DLD1 (cell line): ENCODE results near the gene LPP.

Source experiments
- in situ Hi-C: cut with HindIII; loops from 2 replicates; pipeline ENCODE4 v1.10.0; 2017; ENCODE audit warnings: low sequenced_read_pairs

Gene LPP

GRCh38 chr3:188350961-188351360, 197.0 kb downstream of the LPP start:
- in situ Hi-C loops: no loop called here

DNA sequence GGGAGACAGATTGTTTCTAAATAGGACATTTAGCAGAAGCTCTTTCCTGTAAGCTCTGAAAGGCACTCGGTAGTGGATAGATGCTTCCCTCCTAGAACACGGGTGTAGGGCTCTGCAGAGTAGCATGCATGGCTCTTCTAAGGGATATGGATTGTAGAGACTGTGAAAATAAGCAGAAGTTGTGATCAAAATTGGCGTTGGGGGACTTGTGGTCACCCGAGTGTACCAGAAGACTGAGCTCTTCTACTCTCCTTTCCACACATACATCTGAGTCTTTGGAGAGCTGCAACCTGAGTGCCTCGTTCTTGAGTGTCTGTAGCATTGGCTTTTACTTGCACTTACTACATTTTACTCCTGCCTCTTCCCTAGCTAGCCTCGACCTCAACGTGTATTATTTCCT, 197.7 kb downstream of the LPP start:
- in situ Hi-C loops: no loop called here

DNA sequence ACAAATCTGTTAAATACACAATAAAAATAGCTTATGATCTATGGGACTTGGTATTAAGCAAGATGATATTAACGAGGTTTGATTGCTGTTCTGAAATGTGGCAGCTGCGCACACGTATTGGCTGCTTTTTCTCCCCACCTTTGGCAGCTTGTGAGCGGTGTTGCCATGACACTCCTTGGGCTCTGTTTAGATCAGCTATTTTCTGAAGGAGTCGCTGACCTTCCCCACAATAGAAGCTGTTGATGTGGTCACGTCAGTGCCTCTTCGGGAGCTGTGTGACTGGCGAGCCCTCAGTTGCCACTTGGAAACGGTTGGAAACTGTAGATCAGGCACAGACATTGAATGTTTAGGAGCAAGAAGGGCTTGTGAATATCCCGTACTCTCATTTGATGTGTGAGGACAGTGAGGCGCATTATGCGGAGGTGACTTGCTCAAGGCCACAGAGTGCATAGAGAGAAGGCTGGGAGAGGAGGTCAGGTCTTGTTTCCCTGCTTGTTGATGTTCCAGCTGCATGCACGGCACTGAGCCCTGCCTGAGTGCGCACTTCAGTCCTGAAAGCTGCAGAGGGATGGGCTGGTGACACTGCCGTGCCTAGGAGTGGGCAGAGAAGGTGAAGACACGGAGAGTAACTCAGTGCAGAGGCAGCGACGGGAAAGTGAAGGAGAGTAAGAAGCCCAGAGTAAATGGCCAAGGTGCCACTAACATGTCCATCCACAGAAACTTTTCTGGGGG, 198.4 kb downstream of the LPP start:
- in situ Hi-C loops: no loop called here

- in situ Hi-C loops: no loop called here
Measured at GRCh38 chr3:188353426-188353825, 199.5 kb downstream of the LPP start.

DNA sequence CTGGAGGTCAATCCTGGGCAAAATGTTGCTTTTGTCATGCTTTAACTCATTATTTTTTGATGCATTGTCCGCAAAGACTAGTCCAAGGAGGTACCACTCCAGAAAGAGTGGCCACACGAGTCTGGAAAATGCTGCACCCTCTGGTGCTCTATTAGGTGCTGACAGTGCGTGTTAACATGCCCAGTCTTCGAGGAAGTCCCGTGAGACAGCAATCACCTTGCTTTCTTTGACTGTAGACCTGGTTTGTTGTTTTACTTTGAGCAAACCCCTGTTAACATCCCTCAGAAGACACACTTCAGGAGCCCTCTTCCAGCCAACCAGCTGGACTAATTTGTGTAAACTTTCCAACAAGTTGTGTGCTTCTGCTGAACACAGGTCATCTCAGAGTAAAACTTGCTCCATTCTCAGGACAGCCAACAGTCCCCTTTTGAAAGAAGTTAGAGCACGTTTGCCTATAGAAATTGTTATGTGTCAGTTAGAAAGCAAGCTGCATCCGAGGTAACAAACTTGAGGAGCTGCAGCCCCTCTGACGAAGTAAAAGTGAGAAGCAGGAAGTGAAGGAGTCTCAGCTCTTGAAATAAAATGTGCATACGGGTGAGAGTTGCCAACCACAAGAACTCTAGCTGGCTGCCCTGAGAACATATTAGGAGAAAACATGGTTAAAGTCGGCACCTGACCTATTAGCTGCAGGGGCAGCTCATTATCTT, 205.0 kb downstream of the LPP start:
- in situ Hi-C loops: no loop called here

DNA sequence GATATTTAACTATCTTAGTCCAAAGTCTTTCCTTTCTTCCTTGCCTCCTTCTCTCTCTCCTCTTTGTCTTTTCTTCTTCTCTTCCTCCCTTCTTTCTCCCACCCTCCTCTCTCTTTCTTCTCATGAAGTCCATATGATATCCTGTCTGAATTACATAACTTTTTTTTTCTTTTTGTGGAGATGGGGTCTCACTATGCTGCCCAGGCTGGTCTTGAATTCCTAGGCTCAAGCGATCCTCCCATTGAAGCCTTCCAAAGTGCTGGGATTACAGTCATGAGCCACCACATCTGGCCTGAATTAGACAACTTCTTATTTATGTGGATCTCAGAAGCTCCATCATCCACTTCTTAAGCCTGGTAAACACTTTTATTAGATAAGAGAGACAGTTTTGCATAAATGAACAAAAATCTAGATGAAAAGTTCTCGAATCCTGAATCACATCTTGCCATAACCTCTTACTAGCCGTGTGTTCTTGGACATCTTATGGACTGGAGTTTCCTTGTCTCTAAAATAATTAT, 206.5 kb downstream of the LPP start:
- in situ Hi-C loops: no loop called here

DNA sequence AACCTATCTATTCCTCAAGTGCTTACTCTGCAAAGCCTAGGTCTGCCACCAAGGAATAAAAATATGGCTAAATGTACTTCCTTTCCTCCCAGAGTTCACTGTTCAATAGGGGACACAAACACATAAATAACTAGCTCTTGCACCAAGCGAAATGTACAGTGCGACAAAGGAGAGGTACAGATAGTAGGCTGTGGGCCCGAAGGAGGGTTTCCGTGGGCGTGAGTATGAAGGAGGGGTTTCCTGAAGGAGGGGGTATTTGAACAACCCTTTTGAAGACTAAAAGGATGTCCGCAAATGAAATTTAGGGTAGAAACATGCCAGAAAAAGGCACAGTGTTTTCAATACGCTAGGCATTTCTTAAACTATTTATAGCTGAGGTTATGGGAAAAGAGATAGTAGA, 207.9 kb downstream of the LPP start:
- in situ Hi-C loops: no loop called here

DNA sequence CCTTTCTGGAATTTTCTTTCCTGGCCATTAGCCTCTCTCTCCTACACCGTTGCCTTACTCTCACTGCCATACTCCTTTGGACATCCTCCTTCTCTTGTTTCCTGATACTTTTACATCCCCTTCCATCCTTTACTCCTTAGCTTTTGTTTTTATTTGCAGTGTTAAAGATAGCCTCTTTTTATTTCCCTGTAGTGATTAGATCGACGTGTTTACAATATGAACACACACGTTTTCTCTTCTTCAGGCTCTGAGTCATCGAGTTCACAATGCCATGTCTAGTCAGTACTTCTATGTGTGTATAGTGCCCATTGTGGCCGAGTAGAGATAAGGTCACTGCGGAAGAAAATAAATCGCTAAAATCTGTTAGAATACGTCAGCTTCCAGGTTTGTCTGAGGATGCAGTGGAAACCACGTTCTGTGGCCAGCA, 208.5 kb downstream of the LPP start:
- in situ Hi-C loops: no loop called here

DNA sequence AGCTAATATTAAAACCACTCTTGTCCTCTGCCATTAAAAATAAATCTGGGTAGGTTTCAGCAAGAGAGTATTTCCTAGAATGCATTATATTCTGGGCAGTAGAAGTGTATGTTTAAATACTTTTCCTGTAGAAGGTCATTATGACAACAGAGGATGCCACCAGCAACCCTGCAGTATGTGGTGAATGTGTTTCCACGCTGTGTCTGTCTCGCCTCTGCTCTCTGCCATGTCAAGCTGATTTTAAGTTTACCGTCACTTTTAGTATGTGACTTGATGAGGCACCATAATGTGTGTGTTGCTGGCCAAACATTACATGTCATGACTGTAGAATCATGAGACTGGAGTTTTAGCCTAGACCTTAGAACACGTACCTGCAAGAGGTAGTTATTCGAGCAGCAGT, 211.2 kb downstream of the LPP start:
- in situ Hi-C loops: no loop called here

- in situ Hi-C loops: no loop called here
Measured at GRCh38 chr3:188365988-188366698, 212.2 kb downstream of the LPP start.

DNA sequence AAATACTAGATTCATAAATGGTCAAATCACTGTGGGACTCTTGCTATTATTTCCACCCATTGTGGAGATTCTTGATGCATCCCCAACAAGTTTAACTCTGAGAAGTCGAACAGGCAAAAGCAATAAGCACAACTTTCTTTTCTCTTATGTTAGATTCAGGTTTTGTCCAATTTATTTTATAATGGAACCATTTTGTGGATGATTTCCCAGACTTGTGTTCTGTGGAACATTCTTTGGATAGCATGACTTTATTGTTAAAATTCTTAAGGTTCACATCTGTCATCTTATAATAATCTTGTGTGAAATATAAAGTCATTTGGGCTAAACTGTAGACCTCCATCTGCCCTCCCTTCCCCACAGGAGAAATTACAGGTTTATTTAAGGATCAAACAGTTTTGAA, 213.7 kb downstream of the LPP start:
- in situ Hi-C loops: no loop called here

DNA sequence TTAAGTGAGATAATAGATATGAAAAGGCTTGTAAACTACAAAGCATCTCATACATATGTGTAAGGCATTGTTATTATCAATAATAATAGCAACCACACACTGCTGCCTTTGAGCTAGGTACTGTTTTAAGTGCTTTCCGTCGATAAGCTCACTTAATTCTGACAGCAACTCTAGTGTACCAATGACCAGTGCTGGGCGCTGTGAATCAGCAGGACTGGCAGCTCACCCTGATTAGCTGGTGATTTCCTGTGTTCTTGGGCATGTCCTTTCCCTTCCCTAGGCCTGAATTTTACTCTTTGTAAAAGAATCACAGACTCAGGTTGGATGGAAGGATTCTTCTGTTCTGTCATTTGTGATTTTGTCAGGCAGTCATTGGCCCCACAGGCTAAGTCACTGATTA, 215.6 kb downstream of the LPP start:
- in situ Hi-C loops: no loop called here

DNA sequence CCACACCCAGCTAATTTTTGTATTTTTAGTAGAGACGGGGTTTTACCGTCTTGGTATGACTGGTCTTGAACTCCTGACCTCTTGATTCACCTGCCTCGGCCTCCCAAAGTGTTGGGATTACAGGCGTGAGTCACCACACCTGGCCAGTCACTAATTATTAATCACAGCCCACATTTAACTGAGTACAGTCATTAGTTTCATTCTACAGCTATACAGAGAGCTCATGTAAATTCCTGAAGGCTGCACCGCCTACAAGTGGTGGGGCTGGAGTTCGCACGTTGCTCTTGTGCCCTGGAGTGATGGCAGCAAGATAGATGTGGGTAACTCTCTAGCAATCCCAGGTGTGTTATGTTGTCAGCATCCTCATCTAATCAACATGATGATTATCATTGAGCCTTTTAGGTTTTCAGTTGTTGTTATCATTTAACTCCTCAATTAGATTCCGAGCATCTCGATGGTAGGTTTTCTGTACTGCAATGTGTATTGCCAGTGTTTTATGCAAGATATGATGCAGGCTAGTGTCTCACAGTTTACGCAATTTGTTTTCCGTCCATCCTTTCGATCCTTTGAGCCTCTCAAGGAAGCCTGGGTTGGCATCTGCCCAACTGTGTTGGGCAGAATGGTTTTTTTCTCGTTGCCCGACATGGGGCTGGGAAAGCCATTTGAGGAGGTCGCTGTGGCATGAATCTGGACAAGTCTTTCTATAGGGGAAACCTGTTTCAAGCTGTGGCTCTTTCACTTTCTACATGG, 216.3 kb downstream of the LPP start:
- in situ Hi-C loops: no loop called here

- in situ Hi-C loops: no loop called here
Measured at GRCh38 chr3:188378786-188379185, 224.8 kb downstream of the LPP start.

DNA sequence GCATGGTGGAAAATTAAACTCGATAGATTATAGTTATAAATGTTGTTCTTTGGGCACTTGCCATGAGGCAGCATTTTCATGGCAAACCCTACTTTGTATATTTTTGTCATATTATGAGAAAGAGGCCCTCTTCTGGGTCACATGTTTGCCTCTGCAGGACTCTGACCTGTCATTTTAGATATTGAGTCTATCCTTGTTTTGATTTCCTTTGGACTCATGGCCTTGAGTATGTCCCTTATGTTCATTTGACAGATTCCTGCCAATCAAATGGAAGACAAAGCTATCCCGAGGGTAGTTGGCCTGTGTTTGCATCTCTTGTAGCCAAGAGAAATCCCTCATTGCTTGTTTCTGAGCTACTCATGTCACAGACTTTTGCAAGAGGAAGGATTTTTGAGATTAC, 226.3 kb downstream of the LPP start:
- in situ Hi-C loops: no loop called here

GRCh38 chr3:188380722-188381121, 226.8 kb downstream of the LPP start:
- in situ Hi-C loops: no loop called here

- in situ Hi-C loops: no loop called here
Measured at GRCh38 chr3:188383748-188384147, 229.8 kb downstream of the LPP start.

DNA sequence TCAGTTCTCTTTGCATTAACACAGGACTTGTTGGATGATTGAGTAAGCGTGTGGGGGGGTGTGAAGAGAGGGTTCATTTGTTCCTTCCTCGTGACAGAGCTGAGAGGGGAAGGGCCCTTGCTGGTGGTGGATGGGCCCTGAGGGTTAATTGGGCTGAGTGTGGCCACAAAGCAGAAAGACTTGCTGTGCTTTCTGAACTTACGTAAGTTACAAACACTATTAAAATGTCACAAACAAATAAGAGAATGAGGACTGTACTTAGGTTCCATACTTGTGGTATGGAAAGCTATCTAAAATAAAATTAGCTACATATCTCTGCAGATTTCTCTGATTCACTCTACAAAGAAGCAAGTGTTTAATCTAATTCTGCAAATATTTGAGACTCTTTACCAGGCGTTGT, 231.3 kb downstream of the LPP start:
- in situ Hi-C loops: no loop called here

- in situ Hi-C loops: no loop called here
Measured at GRCh38 chr3:188389711-188390342, 235.9 kb downstream of the LPP start.

DNA sequence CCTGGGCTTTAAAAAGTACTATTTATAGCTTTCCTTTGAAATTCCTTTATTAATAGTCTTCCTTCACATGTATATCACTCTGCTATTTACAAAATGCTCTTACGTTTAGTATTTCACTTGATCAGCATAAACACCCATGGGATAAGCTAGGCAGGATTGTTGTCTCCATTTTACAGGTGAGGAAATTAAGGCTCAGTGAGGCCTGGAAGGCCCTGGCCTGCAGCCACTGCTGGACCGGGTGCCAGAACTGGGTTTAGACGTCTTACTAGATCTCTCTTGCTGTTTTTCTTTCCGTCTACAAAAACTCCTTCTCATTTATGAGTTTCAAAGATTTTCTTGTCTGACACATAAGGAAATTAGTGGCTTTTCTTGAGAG, 236.4 kb downstream of the LPP start:
- in situ Hi-C loops: no loop called here
